ENCODE results near the gene C6orf120.
A peak's percentile ranks its signal among the peaks of the same experiment; 100 is the strongest.

The C6orf120 gene

DNA sequence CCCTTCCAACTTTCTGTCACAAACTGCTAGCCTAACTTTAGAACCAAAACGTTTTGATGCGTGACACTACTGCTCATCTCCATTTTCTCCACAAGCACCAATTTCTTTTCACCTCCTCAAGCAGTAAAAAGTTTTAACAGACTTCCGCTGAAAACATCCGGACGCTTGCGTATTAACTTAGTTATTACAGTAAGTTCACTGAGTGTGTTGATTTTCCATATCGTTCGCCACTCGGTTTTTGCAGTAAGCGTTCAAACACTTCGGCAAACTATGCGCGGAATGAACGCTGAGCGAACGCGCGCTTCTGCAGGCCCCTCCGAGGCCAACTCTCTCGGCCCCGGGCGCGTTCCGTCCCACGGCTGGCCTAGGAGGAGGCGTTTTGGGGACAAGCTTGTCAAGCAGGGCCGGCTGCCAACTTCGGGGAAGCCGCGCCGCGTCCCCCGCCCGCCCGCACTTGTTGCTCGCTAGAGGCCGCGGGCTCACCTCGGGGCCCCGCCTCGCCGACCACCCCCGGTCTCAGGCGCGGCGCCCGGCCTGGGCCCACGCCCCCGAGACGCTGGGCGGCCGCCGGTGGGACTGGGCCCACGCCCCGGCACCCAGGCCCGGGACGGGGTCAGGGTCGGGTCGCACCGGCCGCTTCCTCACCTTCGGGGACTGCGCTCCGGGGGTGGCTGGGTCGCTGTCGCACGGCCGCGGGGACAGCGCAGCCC is 21.4 kb downstream of the C6orf120 start:
- peak overlapping the region; percentile 65 to 76 for H3K4me3 ChIP-seq (replicated peaks in 1 of 2; ENCODE audit: low read depth in 2 of 2, low read length in 2 of 2)
- DNase-seq (ENCODE audit: low read depth in 2 of 2): peak; percentile 70 to 75
- TF ChIP-seq, protein P1, sequence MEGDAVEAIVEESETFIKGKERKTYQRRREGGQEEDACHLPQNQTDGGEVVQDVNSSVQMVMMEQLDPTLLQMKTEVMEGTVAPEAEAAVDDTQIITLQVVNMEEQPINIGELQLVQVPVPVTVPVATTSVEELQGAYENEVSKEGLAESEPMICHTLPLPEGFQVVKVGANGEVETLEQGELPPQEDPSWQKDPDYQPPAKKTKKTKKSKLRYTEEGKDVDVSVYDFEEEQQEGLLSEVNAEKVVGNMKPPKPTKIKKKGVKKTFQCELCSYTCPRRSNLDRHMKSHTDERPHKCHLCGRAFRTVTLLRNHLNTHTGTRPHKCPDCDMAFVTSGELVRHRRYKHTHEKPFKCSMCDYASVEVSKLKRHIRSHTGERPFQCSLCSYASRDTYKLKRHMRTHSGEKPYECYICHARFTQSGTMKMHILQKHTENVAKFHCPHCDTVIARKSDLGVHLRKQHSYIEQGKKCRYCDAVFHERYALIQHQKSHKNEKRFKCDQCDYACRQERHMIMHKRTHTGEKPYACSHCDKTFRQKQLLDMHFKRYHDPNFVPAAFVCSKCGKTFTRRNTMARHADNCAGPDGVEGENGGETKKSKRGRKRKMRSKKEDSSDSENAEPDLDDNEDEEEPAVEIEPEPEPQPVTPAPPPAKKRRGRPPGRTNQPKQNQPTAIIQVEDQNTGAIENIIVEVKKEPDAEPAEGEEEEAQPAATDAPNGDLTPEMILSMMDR (IDR thresholded peaks at IDR 0.05; ENCODE audit: low read depth, low read length): no peak

DNA sequence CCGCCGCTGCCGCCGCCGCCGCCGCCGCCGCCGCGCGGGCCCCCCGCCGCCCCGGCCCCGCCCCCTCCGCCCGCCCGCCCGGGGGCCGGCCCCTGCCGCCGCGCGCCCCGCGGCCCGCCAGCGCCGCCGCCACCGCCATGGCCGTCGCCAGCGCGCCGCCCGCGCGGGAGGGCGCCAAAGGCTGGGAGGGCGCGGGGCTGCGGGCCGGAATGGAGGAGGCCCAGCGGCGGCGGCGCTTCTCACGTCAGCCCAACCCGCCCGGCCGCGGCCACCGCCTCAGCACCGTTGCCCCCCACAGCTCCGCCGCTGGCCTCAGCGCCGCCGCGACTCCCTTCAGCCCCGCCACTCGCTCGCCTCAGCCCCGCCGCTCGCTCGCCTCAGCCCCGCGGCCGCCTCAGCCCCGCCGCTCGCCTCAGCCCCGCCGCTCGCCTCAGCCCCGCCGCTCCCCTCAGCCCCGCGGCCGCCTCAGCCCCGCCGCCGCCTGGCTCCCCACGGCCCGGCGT is 22.1 kb downstream of the C6orf120 start:
- TF ChIP-seq, protein P1 (IDR thresholded peaks at IDR 0.05; ENCODE audit: low read depth, low read length): no peak
- peak overlapping the region in 1 of 2 donors; percentile 76 for H3K4me3 ChIP-seq (replicated peaks in 1 of 2; ENCODE audit: low read depth in 2 of 2, low read length in 2 of 2)
- DNase-seq (ENCODE audit: low read depth in 2 of 2): peak in 1 of 2 donors; percentile 29

DNA sequence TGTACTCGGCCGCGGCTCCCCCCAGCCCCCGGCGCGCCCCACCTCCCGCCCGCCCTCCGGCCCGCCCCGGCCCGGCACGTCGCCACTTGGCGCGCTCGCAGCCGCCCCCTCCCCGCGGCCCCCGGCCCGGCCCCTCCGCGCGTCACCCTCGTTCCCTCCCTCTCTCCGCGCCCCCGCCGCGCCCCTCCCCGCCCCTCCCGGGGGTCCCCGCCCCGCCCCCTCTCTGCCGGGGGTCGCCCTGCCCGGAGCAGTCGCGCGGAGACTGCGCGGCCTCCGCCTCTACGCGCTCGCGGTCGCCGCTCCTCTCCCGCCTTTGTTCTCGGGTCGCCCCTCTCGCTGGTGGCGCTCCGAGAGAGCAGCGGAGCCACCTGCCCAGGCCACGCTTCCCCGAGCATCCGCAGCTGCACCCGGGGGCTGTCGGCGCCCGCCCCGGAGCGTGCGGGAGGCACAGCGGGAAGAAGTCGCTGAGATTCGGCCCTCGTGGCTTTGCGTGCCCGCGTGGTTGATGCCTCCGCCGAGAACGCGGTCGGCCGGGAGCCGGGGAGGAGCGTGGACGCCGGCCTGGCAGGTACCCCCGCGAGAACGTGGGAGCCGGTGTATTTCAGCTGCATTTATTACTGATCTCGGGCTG is 22.7 kb downstream of the C6orf120 start, which contains the start of gene PHF10:
TSS of gene PHF10 (minus strand) at position 7 of the 631 bp plus-strand sequence. CDS start 569 bp downstream, outside the sequence.
- peak within 1 kb of the TSS; percentile 65 to 76 for H3K4me3 ChIP-seq (replicated peaks in 1 of 2; ENCODE audit: low read depth in 2 of 2, low read length in 2 of 2)
- TF ChIP-seq, protein P1 (IDR thresholded peaks at IDR 0.05; ENCODE audit: low read depth, low read length): no peak
- DNase-seq (ENCODE audit: low read depth in 2 of 2): peak in 1 of 2 donors; percentile 47

DNA sequence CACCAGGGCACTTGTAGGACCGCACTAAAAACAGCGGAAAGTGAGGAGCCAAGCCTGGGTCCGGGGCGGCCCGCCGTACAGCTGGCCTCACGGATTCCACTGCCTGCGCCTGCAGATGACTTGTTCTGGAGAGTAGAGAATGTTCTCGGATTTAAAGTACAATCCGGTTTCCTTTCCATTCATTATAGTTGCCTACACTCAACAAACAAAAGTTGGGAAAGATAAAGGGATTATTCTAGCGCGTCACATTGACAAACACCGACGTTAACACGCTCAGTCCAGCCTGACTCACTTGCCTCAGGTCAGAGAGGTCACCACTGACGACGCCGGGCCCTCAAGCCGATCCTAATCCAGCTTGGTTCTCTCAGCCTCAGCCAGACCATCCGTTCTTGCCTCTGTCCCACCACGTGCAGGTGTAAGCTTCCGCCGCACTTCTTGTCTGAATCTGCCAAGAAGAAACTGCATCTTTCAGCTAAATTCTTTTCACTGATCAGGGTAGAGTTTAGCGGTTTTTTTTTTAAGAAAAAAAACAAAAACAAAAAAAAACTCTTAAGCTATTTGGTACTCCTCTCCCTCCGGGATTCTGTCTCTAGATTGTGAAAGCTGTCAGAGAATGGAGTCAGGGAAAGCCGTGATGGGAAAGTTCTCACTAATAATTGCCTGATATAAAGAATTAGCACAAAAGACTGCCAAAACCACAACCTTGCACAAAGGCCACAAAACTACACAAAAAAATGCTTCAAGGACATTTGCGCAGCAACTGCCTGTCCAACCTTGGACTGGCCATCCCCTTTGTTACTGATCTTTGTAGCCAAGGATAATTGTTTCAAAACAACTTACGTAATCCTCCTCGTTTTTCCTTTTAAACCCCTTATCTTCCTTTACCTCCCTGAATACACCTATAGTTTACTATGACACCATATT is 23.5 kb downstream of the C6orf120 start:
- H3K4me3 ChIP-seq (replicated peaks in 1 of 2; ENCODE audit: low read depth in 2 of 2, low read length in 2 of 2): peak overlapping the region; percentile 52 to 61
- TF ChIP-seq, protein P1 (IDR thresholded peaks at IDR 0.05; ENCODE audit: low read depth, low read length): no peak
- peak; percentile 77 to 84 for DNase-seq (ENCODE audit: low read depth in 2 of 2)

DNA sequence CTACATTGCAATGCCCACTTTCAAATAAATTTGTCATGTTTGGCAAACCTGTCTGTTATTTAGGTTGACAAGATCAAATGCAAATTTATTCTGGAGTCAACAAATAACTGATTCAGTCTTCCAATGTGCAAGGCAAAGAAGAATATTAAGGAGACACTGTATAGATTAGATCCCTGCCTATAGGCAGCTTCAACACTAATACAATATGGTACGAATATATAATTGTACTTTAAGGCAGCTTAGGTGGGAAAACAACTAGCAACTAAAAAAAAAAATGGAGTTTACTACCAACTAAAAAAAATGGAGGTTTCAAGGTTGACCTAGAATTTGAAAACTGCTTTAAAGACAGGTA is 24.1 kb downstream of the C6orf120 start:
- no peak overlapping the region for H3K4me3 ChIP-seq (replicated peaks in 1 of 2; ENCODE audit: low read depth in 2 of 2, low read length in 2 of 2)
- TF ChIP-seq, protein P1 (IDR thresholded peaks at IDR 0.05; ENCODE audit: low read depth, low read length): no peak
- DNase-seq (ENCODE audit: low read depth in 2 of 2): no peak

DNA sequence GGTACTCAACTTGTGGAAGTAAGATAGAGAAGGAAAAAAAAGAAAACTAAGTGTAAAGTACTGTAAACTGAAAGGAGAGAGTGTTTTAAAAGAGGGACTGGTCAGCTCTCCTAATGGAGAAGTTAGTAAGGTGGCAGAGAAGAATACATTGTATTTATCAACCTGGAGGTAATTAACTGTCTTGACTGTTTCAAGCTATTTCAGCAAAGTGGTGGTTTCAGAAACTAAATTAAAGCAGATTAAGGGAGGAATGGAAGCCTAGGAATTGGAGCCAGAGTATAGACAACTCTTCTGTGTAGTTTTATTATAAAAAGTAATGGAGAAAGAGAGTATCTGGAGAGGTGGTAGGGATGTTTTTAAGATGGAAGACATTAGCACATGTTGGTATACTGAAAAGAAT is 25.0 kb downstream of the C6orf120 start:
- TF ChIP-seq, protein P1 (IDR thresholded peaks at IDR 0.05; ENCODE audit: low read depth, low read length): no peak
- no peak overlapping the region for H3K4me3 ChIP-seq (replicated peaks in 1 of 2; ENCODE audit: low read depth in 2 of 2, low read length in 2 of 2)
- no peak for DNase-seq (ENCODE audit: low read depth in 2 of 2)

All from cardiac fibroblast (primary cell).